Measurements from ENCODE around the gene RUVBL1. TPM values are rescaled to one million over a fixed set of nuclear protein-coding genes. Genes with fewer than 3 reads are reported as not detected.

The RUVBL1 gene
- 47.8 and 50.6 TPM in 2 replicates for total RNA-seq (ENCODE audit: low replicate concordance)

- TF ChIP-seq, protein P1, sequence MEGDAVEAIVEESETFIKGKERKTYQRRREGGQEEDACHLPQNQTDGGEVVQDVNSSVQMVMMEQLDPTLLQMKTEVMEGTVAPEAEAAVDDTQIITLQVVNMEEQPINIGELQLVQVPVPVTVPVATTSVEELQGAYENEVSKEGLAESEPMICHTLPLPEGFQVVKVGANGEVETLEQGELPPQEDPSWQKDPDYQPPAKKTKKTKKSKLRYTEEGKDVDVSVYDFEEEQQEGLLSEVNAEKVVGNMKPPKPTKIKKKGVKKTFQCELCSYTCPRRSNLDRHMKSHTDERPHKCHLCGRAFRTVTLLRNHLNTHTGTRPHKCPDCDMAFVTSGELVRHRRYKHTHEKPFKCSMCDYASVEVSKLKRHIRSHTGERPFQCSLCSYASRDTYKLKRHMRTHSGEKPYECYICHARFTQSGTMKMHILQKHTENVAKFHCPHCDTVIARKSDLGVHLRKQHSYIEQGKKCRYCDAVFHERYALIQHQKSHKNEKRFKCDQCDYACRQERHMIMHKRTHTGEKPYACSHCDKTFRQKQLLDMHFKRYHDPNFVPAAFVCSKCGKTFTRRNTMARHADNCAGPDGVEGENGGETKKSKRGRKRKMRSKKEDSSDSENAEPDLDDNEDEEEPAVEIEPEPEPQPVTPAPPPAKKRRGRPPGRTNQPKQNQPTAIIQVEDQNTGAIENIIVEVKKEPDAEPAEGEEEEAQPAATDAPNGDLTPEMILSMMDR (IDR thresholded peaks at IDR 0.05; ENCODE audit: insufficient read depth, low read length): no peak
- peak within 1 kb of the TSS; percentile 98 for H3K4me3 ChIP-seq (ENCODE audit: low read depth, low read length)
- peak; percentile 97 for DNase-seq (ENCODE audit: low read depth)
These were observed at the start of gene RUVBL1 for GRCh38 chr3:128123538-128124368. TSS of gene RUVBL1 (minus strand) at chr3:128123812. CDS start at chr3:128123724, 88 bp downstream.

GRCh38 chr3:128173200-128173599 is 49.6 kb upstream of the RUVBL1 start:
- H3K4me3 ChIP-seq (ENCODE audit: low read depth, low read length): no peak overlapping the region
- no peak for DNase-seq (ENCODE audit: low read depth)
- TF ChIP-seq, protein P1 (IDR thresholded peaks at IDR 0.05; ENCODE audit: insufficient read depth, low read length): no peak

GRCh38 chr3:128170866-128171516 is 47.4 kb upstream of the RUVBL1 start:
- peak; percentile 87 for DNase-seq (ENCODE audit: low read depth)
- no peak overlapping the region for H3K4me3 ChIP-seq (ENCODE audit: low read depth, low read length)
- TF ChIP-seq, protein P1 (IDR thresholded peaks at IDR 0.05; ENCODE audit: insufficient read depth, low read length): peak; percentile 91

GRCh38 chr3:128168836-128169235 is 45.2 kb upstream of the RUVBL1 start:
- no peak for DNase-seq (ENCODE audit: low read depth)
- TF ChIP-seq, protein P1 (IDR thresholded peaks at IDR 0.05; ENCODE audit: insufficient read depth, low read length): no peak
- no peak overlapping the region for H3K4me3 ChIP-seq (ENCODE audit: low read depth, low read length)

DNA sequence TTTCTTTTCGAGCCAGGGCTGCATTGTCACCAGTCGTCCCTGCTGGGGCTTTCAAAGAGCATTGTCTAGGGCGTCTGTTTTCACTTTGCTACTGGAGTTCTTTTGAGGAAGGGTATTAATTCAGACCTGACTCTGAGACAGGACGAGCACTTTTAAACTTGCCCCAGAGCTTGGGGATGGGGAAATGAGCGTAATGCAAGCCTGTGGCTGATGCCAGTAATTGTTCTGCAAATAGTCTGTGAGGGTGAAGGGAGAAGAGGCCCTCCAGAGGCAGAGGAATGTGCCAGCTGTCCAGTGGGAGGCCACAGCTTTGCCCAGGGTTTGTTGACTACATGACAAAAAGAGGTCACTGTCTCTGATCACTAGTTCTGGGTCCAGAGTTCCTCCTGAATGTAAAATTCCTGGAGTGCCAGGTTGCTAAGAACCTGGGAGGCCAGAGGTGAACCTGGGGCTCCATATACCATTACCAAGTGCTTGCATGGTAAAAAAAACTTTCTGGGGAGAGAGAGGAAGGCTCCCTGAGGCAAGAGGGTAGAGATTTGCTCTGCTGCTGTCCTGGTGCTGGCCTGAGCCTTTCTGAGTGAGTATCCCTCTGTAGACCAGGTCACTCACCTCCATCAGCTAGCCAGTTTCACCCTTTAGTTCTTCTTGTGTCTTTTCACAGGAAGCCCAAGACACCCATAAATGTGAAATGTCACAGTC is 44.5 kb upstream of the RUVBL1 start:
- TF ChIP-seq, protein P1 (IDR thresholded peaks at IDR 0.05; ENCODE audit: insufficient read depth, low read length): no peak
- no peak overlapping the region for H3K4me3 ChIP-seq (ENCODE audit: low read depth, low read length)
- no peak for DNase-seq (ENCODE audit: low read depth)

DNA sequence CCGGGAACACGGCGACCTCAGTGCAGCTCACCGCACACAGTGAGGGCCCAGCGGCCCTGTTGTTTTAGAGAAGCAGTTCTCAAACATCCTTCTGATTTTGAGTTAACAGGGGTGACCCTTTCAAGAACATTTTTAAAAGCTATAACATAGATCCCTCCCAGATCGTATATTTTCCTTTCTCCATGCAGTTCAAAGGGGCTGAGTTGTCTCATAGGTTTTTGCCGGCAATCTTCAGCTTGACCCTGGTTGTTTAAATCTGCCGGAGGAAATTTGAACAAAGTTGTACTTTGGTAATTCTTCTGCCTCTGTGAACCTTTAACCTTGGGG is 44.0 kb upstream of the RUVBL1 start:
- TF ChIP-seq, protein P1 (IDR thresholded peaks at IDR 0.05; ENCODE audit: insufficient read depth, low read length): no peak
- no peak for DNase-seq (ENCODE audit: low read depth)
- H3K4me3 ChIP-seq (ENCODE audit: low read depth, low read length): no peak overlapping the region

Data from fibroblast of the aortic adventitia (primary cell).